GM10266 (cell line): ENCODE data around the gene ERH.

ENCODE experiments used
- DNase-seq: peaks from one replicate; pipeline ENCODE4 v3.0.0; 2012; ENCODE audit errors: extremely low spot score
- CTCF ChIP-seq: IDR thresholded peaks from 2 replicates; pipeline ENCODE4 v1.5.1; 2012; ENCODE audit warnings: mild to moderate bottlenecking, low read depth; ENCODE audit not compliant: control insufficient read depth, insufficient read depth; ENCODE audit errors: missing control alignments

The ERH gene

GRCh38 chr14:69351385-69351784 lies 46.7 kb downstream of the ERH start:
- no peak for TF ChIP-seq CTCF
- no peak for DNase-seq

- peak; percentile 6 for TF ChIP-seq CTCF
- no peak for DNase-seq
Observed at GRCh38 chr14:69350892-69351291, 47.2 kb downstream of the ERH start.

GRCh38 chr14:69349091-69349777 lies 48.9 kb downstream of the ERH start:
- no peak for TF ChIP-seq CTCF
- DNase-seq: no peak

GRCh38 chr14:69346710-69347109 lies 51.4 kb downstream of the ERH start:
- DNase-seq: no peak
- TF ChIP-seq CTCF: peak; percentile 59

GRCh38 chr14:69345402-69345801 lies 52.7 kb downstream of the ERH start:
- DNase-seq: no peak
- TF ChIP-seq CTCF: no peak

GRCh38 chr14:69344171-69344570 lies 53.9 kb downstream of the ERH start:
- DNase-seq: no peak
- TF ChIP-seq CTCF: no peak

- no peak for DNase-seq
- no peak for TF ChIP-seq CTCF
Observed at GRCh38 chr14:69342928-69343525, 55.1 kb downstream of the ERH start.
